NOMO-1 treated with dmso at 0.1 percent for 144 hours (cell line): Measurements from ENCODE around the gene GPR89A.
"Not testable (repeated sequence)": the region's sequence is repeated elsewhere in the genome, so short reads cannot be mapped to it uniquely, and the experiment has no call there.

Experiments
- DNase-seq: peaks from one replicate; lab custom pipeline; 2025; ENCODE audit not compliant: unreplicated experiment; lab: John Stamatoyannopoulos, UW

GPR89A gene

GRCh38 chr1:145607833-145608733, at the start of gene GPR89A:
Gene GPR89A (plus strand): TSS chr1:145607988. CDS start chr1:145608134, 146 bp downstream.
- peak; percentile 80 for DNase-seq

GRCh38 chr1:145586820-145587219, 21.0 kb upstream of the GPR89A start:
- DNase-seq: not testable (repeated sequence)

- not testable (repeated sequence) for DNase-seq
Observed at GRCh38 chr1:145590806-145591205, 17.0 kb upstream of the GPR89A start.

- not testable (repeated sequence) for DNase-seq
Observed at GRCh38 chr1:145592347-145592746, 15.4 kb upstream of the GPR89A start.

- not testable (repeated sequence) for DNase-seq
Observed at GRCh38 chr1:145595421-145595820, 12.4 kb upstream of the GPR89A start.

- DNase-seq: not testable (repeated sequence)
Observed at GRCh38 chr1:145596236-145596635, 11.6 kb upstream of the GPR89A start.

- not testable (repeated sequence) for DNase-seq
Observed at GRCh38 chr1:145599426-145599825, 8.4 kb upstream of the GPR89A start.

- DNase-seq: no peak
Observed at GRCh38 chr1:145601593-145601992, 6.2 kb upstream of the GPR89A start.

GRCh38 chr1:145606840-145607239, 948 bp upstream of the GPR89A start:
- not testable (repeated sequence) for DNase-seq

GRCh38 chr1:145607289-145607688, 499 bp upstream of the GPR89A start:
- not testable (repeated sequence) for DNase-seq

GRCh38 chr1:145610744-145611143, 3.0 kb downstream of the GPR89A start:
- not testable (repeated sequence) for DNase-seq

- not testable (repeated sequence) for DNase-seq
Observed at GRCh38 chr1:145620073-145620472, 12.3 kb downstream of the GPR89A start.

GRCh38 chr1:145622177-145622576, 14.4 kb downstream of the GPR89A start:
- DNase-seq: not testable (repeated sequence)

GRCh38 chr1:145636237-145636636, 28.4 kb downstream of the GPR89A start:
- DNase-seq: not testable (repeated sequence)

GRCh38 chr1:145641886-145642285, 34.1 kb downstream of the GPR89A start:
- not testable (repeated sequence) for DNase-seq

- not testable (repeated sequence) for DNase-seq
Observed at GRCh38 chr1:145643990-145644389, 36.2 kb downstream of the GPR89A start.

- not testable (repeated sequence) for DNase-seq
Observed at GRCh38 chr1:145656245-145656943, 48.6 kb downstream of the GPR89A start.

GRCh38 chr1:145662502-145662901, 54.7 kb downstream of the GPR89A start:
- DNase-seq: not testable (repeated sequence)

- DNase-seq: not testable (repeated sequence)
Observed at GRCh38 chr1:145665015-145665414, 57.2 kb downstream of the GPR89A start.

GRCh38 chr1:145670995-145671745, 63.4 kb downstream of the GPR89A start:
- not testable (repeated sequence) for DNase-seq

- not testable (repeated sequence) for DNase-seq
Observed at GRCh38 chr1:145673217-145673616, 65.4 kb downstream of the GPR89A start.
